ENCODE results near the gene JUND.

The JUND gene

DNA sequence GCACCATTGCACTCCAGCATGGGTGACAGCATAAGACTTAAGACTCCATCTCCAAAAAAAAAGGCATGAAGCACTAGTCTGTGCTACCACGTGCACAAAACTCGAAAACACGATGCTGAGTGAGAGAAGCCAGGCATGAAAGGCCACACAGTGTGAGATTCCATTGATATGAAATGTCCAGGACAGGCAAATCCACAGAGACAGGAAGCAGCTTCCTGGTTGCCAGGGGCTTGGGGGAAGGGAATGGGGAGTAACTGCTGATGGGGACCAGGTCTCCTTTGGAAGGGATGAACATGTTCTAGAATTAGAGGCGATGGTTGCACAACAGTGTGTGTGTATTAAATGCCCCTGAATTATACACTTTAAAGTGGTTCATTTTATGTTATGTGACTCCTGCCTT lies 15.9 kb upstream of the JUND start:
- TF ChIP-seq TCF12 (IDR thresholded peaks at IDR 0.05; ENCODE audit: low read depth), result no peak
- TF ChIP-seq, protein P1, sequence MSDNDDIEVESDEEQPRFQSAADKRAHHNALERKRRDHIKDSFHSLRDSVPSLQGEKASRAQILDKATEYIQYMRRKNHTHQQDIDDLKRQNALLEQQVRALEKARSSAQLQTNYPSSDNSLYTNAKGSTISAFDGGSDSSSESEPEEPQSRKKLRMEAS (IDR thresholded peaks at IDR 0.05), result peak; percentile 89

- TF ChIP-seq EGR1 (IDR thresholded peaks at IDR 0.05) (no peak), CEBPB (IDR thresholded peaks at IDR 0.05) (no peak), TCF12 (IDR thresholded peaks at IDR 0.05; ENCODE audit: low read depth) (no peak), NFIC (IDR thresholded peaks at IDR 0.05) (no peak), TAF1 (IDR thresholded peaks at IDR 0.05; ENCODE audit: low read depth) (no peak), REST (IDR thresholded peaks at IDR 0.05; ENCODE audit: low read depth) (no peak), RAD21 (IDR thresholded peaks at IDR 0.05; ENCODE audit: low read depth) (no peak), FOXM1 (IDR thresholded peaks at IDR 0.05; ENCODE audit: borderline replicate concordance, low read depth) (no peak), YY1 (IDR thresholded peaks at IDR 0.05; ENCODE audit: low read depth) (no peak), TEAD4 (IDR thresholded peaks at IDR 0.05) (no peak), ZBTB7A (IDR thresholded peaks at IDR 0.05; ENCODE audit: low read depth) (no peak), CREB1 (IDR thresholded peaks at IDR 0.05; ENCODE audit: low read depth) (no peak)
- TF ChIP-seq, protein P1 (IDR thresholded peaks at IDR 0.05), result no peak
- TF ChIP-seq, protein P2, sequence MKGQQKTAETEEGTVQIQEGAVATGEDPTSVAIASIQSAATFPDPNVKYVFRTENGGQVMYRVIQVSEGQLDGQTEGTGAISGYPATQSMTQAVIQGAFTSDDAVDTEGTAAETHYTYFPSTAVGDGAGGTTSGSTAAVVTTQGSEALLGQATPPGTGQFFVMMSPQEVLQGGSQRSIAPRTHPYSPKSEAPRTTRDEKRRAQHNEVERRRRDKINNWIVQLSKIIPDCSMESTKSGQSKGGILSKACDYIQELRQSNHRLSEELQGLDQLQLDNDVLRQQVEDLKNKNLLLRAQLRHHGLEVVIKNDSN (IDR thresholded peaks at IDR 0.05), result no peak
These were observed 13.6 kb upstream of the JUND start for GRCh38 chr19:18295034-18295451.

DNA sequence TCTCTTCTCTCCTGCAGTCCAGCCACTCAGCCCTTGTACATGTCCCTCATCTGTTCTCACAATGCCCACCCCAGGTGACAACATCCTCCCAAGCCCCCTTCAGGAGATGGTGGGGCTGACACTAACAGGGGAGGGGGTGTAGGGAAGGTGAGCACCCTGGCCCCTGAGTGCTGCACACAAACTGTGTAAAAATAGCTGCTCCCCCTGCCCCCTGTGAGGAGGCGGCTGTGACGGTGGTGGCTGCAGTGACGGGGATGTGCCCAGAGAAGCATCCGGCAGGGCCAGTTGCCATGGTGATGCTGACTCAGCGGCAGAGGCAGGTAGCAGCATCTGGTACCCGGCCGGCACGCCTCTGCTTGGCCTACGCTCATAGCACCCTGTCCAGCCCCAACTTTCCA lies 13.0 kb upstream of the JUND start:
- TF ChIP-seq CEBPB (IDR thresholded peaks at IDR 0.05) (no peak), RAD21 (IDR thresholded peaks at IDR 0.05; ENCODE audit: low read depth) (no peak), NFIC (IDR thresholded peaks at IDR 0.05) (no peak), ZBTB7A (IDR thresholded peaks at IDR 0.05; ENCODE audit: low read depth) (no peak), EP300 (IDR thresholded peaks at IDR 0.05; ENCODE audit: borderline replicate concordance) (no peak), REST (IDR thresholded peaks at IDR 0.05; ENCODE audit: low read depth) (no peak), CREB1 (IDR thresholded peaks at IDR 0.05; ENCODE audit: low read depth) (no peak), TAF1 (IDR thresholded peaks at IDR 0.05; ENCODE audit: low read depth) (no peak), EGR1 (IDR thresholded peaks at IDR 0.05) (no peak), TCF12 (IDR thresholded peaks at IDR 0.05; ENCODE audit: low read depth) (no peak), TEAD4 (IDR thresholded peaks at IDR 0.05) (no peak), FOXM1 (IDR thresholded peaks at IDR 0.05; ENCODE audit: borderline replicate concordance, low read depth) (no peak), YY1 (IDR thresholded peaks at IDR 0.05; ENCODE audit: low read depth) (no peak)
- TF ChIP-seq, protein P2 (IDR thresholded peaks at IDR 0.05), result no peak
- TF ChIP-seq, protein P1 (IDR thresholded peaks at IDR 0.05), result no peak

- TF ChIP-seq CEBPB (IDR thresholded peaks at IDR 0.05) (no peak), TAF1 (IDR thresholded peaks at IDR 0.05; ENCODE audit: low read depth) (no peak), REST (IDR thresholded peaks at IDR 0.05; ENCODE audit: low read depth) (no peak), FOXM1 (IDR thresholded peaks at IDR 0.05; ENCODE audit: borderline replicate concordance, low read depth) (no peak), RAD21 (IDR thresholded peaks at IDR 0.05; ENCODE audit: low read depth) (no peak), CREB1 (IDR thresholded peaks at IDR 0.05; ENCODE audit: low read depth) (no peak)
- TF ChIP-seq, protein P1 (IDR thresholded peaks at IDR 0.05), result no peak
- TF ChIP-seq, protein P2 (IDR thresholded peaks at IDR 0.05), result no peak
These were observed 12.4 kb upstream of the JUND start for GRCh38 chr19:18293642-18294466.
